HCT116 (cell line): Measurements from ENCODE around the gene KMT2C.

Experiments used
- EGR1 ChIP-seq: IDR thresholded peaks from 2 replicates; pipeline ENCODE4 v1.6.1; 2012; ENCODE audit warnings: low read depth
- EZH2 ChIP-seq: fragments of 200-600 bp; sonication (generic); IDR thresholded peaks from 2 replicates; pipeline ENCODE4 v1.6.1; 2017; ENCODE audit warnings: antibody characterized with exemption, mixed run types
- EZH2phosphoT487 ChIP-seq: fragments of 200-600 bp; IDR thresholded peaks from 2 replicates; pipeline ENCODE4 v1.6.1; 2018; ENCODE audit warnings: antibody characterized with exemption, borderline replicate concordance
- JUND ChIP-seq: IDR thresholded peaks from 2 replicates; pipeline ENCODE4 v1.6.1; 2012
- POLR2A ChIP-seq: IDR thresholded peaks from 2 replicates; pipeline ENCODE4 v1.7.0; 2011; ENCODE audit warnings: borderline replicate concordance; ENCODE audit not compliant: insufficient read depth, insufficient read length; ENCODE audit errors: extremely low read depth
- POLR2AphosphoS5 ChIP-seq: IDR thresholded peaks from 2 replicates; pipeline ENCODE4 v1.6.1; 2011; ENCODE audit warnings: mild to moderate bottlenecking, low read depth, low read length, moderate library complexity
- RAD21 ChIP-seq: IDR thresholded peaks from 2 replicates; pipeline ENCODE4 v1.6.1; 2012; ENCODE audit warnings: low read depth, mild to moderate bottlenecking
- SIN3A ChIP-seq: IDR thresholded peaks from 2 replicates; pipeline ENCODE4 v1.6.1; 2012; ENCODE audit warnings: low read depth
- ZNF274 ChIP-seq: fragments of 200-500 bp; sonication (Bioruptor generic); IDR thresholded peaks from 2 replicates; pipeline ENCODE4 v1.6.1; 2014; ENCODE audit warnings: mild to moderate bottlenecking, low read depth, low read length, inconsistent platforms
- TF ChIP-seq, protein P1 (sequence below), 3 experiments: fragments of 200-600 bp in 1 of 3; sonication (generic) in 1 of 3; IDR thresholded peaks in 2 of 3; conservative IDR thresholded peaks in 1 of 3; 2 replicates each; pipeline ENCODE4 v1.5.1; 2012 to 2017; ENCODE audit warnings: low read depth in 2 of 3, low read length in 2 of 3, antibody characterized with exemption in 1 of 3, borderline replicate concordance in 1 of 3, control low read depth in 1 of 3, mild to moderate bottlenecking in 1 of 3, mixed read lengths in 1 of 3, mixed run types in 1 of 3, moderate library complexity in 1 of 3; ENCODE audit not compliant: insufficient read depth in 1 of 3

DNA sequence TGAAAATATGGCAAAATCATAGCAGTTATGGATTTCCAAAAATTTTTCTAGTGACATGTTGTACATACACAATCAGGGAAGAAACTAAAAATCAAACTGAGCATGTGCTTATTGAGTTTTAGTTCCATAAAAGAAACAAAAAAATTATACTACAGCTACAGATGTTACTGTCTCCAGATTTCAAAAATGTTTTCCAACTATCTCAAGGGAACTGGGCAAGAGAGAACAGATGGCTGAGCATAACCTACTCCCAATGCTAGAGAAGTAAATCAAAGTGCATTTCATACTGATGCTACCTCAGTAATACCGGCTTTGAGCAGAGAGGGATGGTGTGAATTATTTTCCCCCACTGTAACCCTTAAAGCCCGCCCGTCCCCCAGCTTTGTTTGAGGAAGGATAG lies 40.7 kb upstream of the KMT2C start:
- TF ChIP-seq, protein P1, sequence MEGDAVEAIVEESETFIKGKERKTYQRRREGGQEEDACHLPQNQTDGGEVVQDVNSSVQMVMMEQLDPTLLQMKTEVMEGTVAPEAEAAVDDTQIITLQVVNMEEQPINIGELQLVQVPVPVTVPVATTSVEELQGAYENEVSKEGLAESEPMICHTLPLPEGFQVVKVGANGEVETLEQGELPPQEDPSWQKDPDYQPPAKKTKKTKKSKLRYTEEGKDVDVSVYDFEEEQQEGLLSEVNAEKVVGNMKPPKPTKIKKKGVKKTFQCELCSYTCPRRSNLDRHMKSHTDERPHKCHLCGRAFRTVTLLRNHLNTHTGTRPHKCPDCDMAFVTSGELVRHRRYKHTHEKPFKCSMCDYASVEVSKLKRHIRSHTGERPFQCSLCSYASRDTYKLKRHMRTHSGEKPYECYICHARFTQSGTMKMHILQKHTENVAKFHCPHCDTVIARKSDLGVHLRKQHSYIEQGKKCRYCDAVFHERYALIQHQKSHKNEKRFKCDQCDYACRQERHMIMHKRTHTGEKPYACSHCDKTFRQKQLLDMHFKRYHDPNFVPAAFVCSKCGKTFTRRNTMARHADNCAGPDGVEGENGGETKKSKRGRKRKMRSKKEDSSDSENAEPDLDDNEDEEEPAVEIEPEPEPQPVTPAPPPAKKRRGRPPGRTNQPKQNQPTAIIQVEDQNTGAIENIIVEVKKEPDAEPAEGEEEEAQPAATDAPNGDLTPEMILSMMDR (IDR thresholded peaks at IDR 0.05 in 2 of 3, conservative IDR thresholded peaks at IDR 0.05 in 1 of 3; ENCODE audit: borderline replicate concordance in 1 of 3, insufficient read depth in 1 of 3, low read depth in 2 of 3, low read length in 2 of 3) = no peak
- TF ChIP-seq RAD21 = no peak
- TF ChIP-seq EZH2 = no peak
- no peak for TF ChIP-seq POLR2A
- no peak for TF ChIP-seq EZH2phosphoT487
- TF ChIP-seq ZNF274 = no peak
- TF ChIP-seq JUND = no peak
- TF ChIP-seq POLR2AphosphoS5 = no peak
- no peak for TF ChIP-seq SIN3A
- TF ChIP-seq EGR1 = no peak
